ENCODE measurements around the gene MCUB.

- TF ChIP-seq POLR2AphosphoS5 (IDR thresholded peaks at IDR 0.05; ENCODE audit: low read depth, low read length) (no peak), POLR2A (IDR thresholded peaks at IDR 0.05; ENCODE audit: low read depth, low read length) (no peak)
Measured at GRCh38 chr4:109701566-109702410, 141.7 kb downstream of the MCUB start.
